GM10847 (cell line): ENCODE data around the gene VAV3.

Source experiments
- POLR2A ChIP-seq: IDR thresholded peaks from 2 replicates; pipeline ENCODE4 v1.6.1; 2011; ENCODE audit not compliant: insufficient read length; ENCODE audit errors: extremely low read depth

The VAV3 gene

DNA sequence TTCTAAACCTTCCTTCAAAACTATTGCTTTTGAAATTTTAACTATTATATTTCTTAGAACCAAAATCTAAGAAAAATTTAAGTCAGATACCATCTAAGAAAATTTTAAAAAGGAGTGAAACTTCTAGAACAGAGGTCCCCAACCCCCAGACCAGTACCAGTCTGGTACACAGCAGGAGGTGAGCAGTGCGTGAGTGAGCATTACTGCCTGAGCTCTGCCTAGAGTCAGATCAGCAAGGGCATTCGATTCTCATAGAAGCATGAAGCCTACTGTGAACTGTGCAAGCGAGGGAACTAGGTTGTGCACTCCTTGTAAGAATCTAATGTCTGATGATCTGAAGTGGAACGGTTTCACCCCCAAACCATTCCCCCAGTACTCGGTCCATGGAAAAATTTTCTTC lies 106.7 kb downstream of the VAV3 start:
- TF ChIP-seq POLR2A, result no peak

DNA sequence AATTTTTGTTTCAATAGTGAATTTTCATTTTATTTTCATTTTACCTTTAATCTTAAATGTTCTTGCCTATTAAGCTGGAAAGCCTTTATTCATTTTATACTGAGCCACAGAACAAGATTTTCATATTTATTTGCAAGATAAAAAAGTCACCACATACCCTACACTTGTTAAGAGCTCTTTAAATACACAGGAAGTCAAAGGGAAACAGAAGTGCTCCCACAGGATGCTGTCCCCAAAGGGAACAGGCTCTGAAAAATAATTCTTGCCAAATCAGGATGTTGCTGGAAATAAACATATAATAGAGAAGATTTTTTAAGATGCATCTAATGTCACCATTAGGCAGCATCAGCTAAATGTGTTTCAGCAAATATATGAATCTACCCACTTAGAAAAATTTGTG lies 113.6 kb downstream of the VAV3 start:
- TF ChIP-seq POLR2A, result no peak

DNA sequence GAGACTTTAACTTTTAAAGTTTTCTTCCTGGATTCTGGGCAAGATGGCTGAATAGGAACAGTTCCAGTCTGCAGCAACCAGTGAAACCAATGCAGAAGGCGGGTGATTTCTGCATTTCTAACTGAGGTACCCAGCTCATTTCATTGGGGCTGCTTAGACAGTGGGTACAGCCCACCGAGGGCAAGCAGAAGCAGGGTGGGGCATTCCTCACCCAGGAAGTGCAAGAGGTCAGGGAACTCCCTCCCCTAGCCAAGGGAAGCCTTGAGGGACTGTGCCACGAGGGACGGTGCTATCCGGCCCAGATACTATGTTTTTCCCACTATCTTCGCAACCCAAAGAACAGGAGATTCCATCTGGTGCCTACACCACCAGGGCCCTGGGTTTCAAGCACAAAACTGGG lies 121.0 kb downstream of the VAV3 start:
- TF ChIP-seq POLR2A, result no peak

DNA sequence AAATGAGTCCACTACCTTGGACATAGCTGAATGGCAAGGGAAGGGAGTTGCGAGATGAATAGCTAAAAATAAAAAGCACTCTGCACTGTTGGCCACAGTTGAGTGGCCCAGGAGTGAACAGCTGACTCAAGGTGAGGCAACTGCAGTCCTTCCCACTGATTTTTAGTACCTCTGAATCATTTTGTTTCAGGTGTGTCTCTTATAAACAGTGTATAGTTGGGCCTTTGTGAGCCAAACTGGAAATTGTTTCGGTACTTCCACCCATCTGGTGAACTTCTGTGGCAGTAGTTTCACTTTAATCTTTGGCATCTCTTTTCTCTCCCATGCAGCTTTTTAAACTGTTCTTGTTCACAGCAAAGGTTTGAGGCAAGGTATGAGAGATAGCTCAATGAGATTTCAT lies 122.7 kb downstream of the VAV3 start:
- no peak for TF ChIP-seq POLR2A

DNA sequence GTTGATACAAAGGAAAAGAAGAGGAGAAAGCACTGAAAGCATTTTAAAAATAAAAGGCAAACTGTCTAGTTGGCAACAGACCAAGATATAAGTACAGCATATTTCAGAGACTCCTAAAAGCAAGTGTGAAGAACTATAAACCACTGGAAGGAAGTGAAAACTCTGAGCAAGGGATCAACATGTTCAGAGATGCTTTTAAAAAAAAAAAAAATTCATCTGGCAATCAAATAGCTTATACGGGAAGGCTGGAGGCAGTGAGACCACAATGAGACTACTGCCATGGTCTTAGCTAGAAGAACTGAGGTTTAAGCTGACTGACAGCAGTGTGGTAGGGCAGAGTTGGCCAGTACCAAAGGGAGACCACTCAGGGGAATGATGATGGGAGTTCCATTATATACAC lies 124.3 kb downstream of the VAV3 start:
- no peak for TF ChIP-seq POLR2A

GRCh38 chr1:107838056-107838455 lies 126.9 kb downstream of the VAV3 start:
- TF ChIP-seq POLR2A, result no peak

- TF ChIP-seq POLR2A, result no peak
These were observed 129.8 kb downstream of the VAV3 start for GRCh38 chr1:107835151-107835670.

- TF ChIP-seq POLR2A, result no peak
These were observed 131.9 kb downstream of the VAV3 start for GRCh38 chr1:107833061-107833460.

DNA sequence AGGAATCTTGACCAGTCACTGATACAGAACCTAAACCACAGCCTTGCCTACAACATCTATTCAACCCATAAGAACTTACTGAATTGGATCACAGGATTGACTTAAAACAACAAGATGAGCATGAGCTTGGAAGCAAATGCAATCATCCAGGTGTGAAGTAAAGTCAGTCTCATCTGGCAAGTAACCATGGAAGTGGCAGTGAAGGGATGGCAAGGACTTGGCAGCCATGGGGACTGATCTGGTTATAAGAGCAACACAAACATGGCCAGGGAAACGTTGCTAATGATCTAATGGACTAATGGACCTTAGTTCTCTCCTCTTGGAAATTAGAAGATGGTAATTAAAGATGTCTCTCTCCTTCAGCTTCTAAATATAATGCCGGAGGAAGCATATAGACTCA lies 133.1 kb downstream of the VAV3 start:
- TF ChIP-seq POLR2A, result no peak

DNA sequence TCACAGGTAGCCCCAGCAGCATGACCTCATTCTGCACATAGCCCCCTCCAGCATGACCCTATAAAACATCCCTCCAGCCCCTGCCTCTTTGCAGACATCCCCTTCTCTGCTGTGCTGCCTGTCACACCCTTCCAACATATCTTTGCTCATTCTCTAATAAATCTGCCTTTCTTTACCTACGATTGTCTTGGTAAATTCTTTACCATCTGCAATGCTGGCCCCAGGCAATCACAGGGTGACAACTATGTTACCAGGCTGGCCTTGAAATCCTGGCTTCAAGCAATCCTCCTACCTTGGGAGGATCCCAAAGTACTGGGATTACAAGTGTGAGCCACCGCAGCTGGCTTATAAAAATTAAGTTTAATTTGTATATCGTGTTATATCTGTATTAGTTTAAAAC lies 134.5 kb downstream of the VAV3 start:
- no peak for TF ChIP-seq POLR2A

GRCh38 chr1:107830075-107830474 lies 134.9 kb downstream of the VAV3 start:
- TF ChIP-seq POLR2A, result no peak

GRCh38 chr1:107829036-107829770 lies 135.8 kb downstream of the VAV3 start:
- TF ChIP-seq POLR2A, result no peak

- no peak for TF ChIP-seq POLR2A
These were observed 140.0 kb downstream of the VAV3 start for GRCh38 chr1:107824946-107825345.

DNA sequence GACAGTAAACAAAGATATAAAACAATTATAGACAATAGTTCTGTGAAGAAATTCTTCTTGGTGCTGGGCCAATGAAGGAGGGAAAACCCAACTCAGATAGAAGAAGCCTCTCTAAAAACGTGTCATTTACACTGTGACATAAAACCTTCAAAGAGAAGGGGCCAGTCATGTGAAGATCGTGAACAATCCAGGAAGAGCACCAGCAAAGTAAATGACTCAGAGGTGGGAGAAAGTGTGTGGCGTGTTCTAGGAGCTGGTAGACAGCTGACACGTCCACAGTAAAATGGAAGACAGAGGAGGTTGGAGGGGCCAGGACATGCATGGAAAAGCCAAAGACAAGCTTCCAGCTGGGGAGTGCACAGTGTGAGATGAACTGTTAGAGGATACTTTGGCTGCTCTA lies 143.6 kb downstream of the VAV3 start:
- TF ChIP-seq POLR2A, result no peak

DNA sequence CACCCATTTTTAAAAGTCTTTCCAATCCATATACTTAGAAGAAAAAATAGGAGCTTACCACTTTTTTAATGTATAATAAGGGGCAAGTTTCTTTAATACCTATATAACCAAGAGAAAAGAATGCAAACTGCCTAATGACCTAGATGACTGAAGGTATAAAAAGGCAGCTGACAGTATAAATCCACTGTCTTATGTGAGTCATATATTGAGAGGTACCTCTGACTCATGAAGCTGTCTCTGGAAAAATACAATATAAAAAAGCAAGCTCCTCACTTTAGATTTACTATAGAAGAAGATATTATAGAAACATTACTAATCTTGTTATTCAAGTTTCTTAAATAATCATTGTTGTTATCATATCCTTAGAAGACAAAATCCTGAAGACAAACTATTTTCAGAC lies 144.2 kb downstream of the VAV3 start:
- no peak for TF ChIP-seq POLR2A

DNA sequence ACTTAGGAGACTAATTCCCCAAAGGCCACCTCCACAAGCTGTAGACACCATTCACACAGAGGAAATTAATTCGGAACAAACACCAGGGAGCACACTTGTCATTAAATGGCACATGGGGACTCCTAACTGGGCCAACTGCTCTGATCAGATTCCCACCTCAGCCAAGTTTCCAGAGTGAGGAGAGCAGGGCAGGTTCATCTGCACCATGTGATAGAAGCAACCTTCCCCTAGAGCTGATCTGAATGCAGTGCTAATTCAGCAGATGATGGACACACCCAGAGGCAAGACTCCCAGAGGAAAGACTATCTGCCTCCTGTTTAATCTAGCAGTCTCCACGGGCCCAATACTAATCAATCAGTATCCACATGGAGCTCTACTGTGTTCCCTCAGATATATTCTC lies 147.0 kb downstream of the VAV3 start:
- no peak for TF ChIP-seq POLR2A

DNA sequence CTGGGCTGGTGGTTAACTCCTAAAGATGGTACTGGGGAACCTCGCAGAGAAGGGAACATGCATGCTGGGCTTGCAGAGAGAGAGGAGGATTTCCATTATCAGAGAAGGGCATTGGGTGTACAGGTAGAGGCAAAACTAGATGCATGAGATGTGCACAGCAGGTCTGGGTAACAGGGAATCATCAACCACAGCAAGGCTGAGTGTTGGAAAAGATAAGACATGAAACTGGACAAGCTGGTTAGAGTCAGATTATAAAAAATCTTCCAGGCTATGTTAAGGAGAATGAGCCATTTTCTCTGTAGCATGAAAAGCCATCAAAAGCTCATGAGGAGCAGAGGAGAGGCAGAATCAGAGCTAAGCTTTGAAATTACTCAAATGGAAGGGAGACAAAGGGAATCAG lies 147.8 kb downstream of the VAV3 start:
- TF ChIP-seq POLR2A, result no peak
